RWPE1 (cell line): ENCODE data around the gene METTL2B.
"Not testable (repeated sequence)": the region's sequence is repeated elsewhere in the genome, so short reads cannot be mapped to it uniquely, and the experiment has no call there.

ENCODE experiments used
- CTCF ChIA-PET: fragments of 350-600 bp; sonication (Branson Sonifier 250); formaldehyde crosslinking; extraction: SDS; loops from one replicate; lab custom pipeline; 2021; lab: Yijun Ruan, JAX
- POLR2A ChIA-PET: fragments of 400-600 bp; formaldehyde crosslinking; extraction: SDS; loops from one replicate; lab custom pipeline; 2020; ENCODE audit warnings: antibody characterized with exemption; ENCODE audit not compliant: low non-redundant PET; lab: Yijun Ruan, JAX
- DNase-seq: peaks from one replicate; pipeline ENCODE4 v3.0.0; 2012; ENCODE audit warnings: low spot score
- H3K27ac ChIP-seq: fragments of 450-650 bp; 2 replicates; pipeline ENCODE4 v1.5.1; 2017
- TF ChIP-seq, protein P1 (sequence below): fragments of 450-650 bp; conservative IDR thresholded peaks from 2 replicates; pipeline ENCODE4 v1.5.1; 2017; ENCODE audit warnings: low read depth, mild to moderate bottlenecking

The METTL2B gene

GRCh38 chr7:128476402-128477335 lies at the start of gene METTL2B:
Gene METTL2B (plus strand): TSS chr7:128476748. CDS start chr7:128476766, 18 bp downstream.
- peak; percentile 75 for DNase-seq
- CTCF ChIA-PET: interaction anchor here (0.7 kb wide), 1 partner anchor 254 kb away, joined by 3 read pairs; no protein-coding TSS in a partner anchor
- TF ChIP-seq, protein P1, sequence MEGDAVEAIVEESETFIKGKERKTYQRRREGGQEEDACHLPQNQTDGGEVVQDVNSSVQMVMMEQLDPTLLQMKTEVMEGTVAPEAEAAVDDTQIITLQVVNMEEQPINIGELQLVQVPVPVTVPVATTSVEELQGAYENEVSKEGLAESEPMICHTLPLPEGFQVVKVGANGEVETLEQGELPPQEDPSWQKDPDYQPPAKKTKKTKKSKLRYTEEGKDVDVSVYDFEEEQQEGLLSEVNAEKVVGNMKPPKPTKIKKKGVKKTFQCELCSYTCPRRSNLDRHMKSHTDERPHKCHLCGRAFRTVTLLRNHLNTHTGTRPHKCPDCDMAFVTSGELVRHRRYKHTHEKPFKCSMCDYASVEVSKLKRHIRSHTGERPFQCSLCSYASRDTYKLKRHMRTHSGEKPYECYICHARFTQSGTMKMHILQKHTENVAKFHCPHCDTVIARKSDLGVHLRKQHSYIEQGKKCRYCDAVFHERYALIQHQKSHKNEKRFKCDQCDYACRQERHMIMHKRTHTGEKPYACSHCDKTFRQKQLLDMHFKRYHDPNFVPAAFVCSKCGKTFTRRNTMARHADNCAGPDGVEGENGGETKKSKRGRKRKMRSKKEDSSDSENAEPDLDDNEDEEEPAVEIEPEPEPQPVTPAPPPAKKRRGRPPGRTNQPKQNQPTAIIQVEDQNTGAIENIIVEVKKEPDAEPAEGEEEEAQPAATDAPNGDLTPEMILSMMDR: peak; percentile 60
- peak within 1 kb of the TSS; percentile 83 for H3K27ac ChIP-seq
- POLR2A ChIA-PET: not testable (repeated sequence)

DNA sequence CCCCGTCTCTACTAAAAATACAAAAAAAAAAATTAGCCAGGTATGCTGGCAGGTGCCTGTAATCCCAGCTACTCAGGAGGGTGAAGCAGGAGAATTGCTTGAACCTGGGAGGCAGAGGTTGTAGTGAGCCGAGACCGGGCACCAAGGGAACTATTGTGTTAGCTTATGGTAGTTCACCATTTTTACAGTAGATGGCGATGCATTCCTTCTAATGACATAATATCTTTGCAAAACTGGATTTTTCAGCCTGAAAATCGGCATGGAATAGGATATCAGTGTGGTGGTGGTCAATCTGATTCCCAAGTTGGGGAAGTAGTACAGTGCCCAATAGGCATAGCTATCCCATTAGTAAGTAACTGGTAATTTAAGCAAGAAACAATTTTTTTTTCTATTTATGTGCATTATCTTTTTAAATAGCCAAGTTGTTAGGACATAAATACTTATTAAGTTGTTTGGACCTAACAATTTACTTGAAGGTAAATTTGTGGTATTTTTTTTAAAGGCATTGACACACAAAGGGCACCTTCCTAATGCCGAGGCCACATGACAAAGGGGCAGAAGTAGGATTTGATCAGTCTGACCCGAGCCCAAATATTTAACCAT lies 49.2 kb upstream of the METTL2B start:
- TF ChIP-seq, protein P1: peak; percentile 86
- POLR2A ChIA-PET: no interaction called here

GRCh38 chr7:128430207-128430606 lies 46.3 kb upstream of the METTL2B start:
- TF ChIP-seq, protein P1: no peak
- ChIA-PET CTCF (interaction anchor here (1.2 kb wide), 1 partner anchor 31 kb away, joined by 3 read pairs; no protein-coding TSS in a partner anchor), POLR2A (no interaction called here)
- H3K27ac ChIP-seq: no peak overlapping the region
- no peak for DNase-seq

More for the DNA sequence above, 49.2 kb upstream of the METTL2B start:
- no peak overlapping the region for H3K27ac ChIP-seq
- DNase-seq: peak; percentile 39
- CTCF ChIA-PET: interaction anchor here (0.7 to 1.7 kb wide), 8 partner anchors 9 to 239 kb away, joined by 3 to 14 read pairs (median 4); no protein-coding TSS in a partner anchor

DNA sequence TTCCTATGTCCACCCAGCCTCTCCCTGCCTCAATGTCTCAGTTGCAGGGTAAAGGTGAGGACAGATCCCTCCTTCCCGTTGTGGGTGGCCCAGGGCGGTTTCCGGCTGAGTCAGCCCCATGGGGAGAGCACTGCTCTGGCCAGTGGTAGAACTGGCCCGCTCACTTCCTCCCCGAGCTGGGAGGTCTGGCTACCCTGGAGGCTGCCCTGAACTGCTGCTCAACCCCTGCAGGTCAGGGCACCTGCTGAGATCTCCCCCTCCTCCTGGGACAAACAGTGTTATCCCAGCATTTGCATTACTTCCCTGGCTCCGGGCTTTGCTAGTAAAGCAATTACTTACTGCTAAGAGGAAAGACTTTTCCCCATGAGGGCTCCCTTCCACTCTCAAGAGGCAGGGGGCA lies 45.3 kb upstream of the METTL2B start:
- POLR2A ChIA-PET: no interaction called here
- H3K27ac ChIP-seq: no peak overlapping the region
- TF ChIP-seq, protein P1: no peak
- CTCF ChIA-PET: no interaction called here
- no peak for DNase-seq

- DNase-seq: no peak
- TF ChIP-seq, protein P1: no peak
- H3K27ac ChIP-seq: no peak overlapping the region
- ChIA-PET CTCF (no interaction called here), POLR2A (no interaction called here)
Measured at GRCh38 chr7:128431754-128432153, 44.8 kb upstream of the METTL2B start.
